Endothelial cell (in vitro differentiated cells): ENCODE data around the gene PRDX6. TPM values are rescaled to one million over a fixed set of nuclear protein-coding genes. Genes with fewer than 3 reads are reported as not detected.

Source experiments
- DNase-seq: peaks from one replicate; pipeline ENCODE4 v3.0.0; 2021; ENCODE audit warnings: low spot score
- H3K27ac Mint-ChIP-seq: one replicate; pipeline ENCODE4 v1.8.0; 2021; ENCODE audit warnings: mixed read lengths, inconsistent platforms; ENCODE audit not compliant: unreplicated experiment
- H3K27me3 Mint-ChIP-seq: one replicate; pipeline ENCODE4 v1.8.0; 2021; ENCODE audit warnings: mild to moderate bottlenecking, moderate library complexity, mixed read lengths, inconsistent platforms; ENCODE audit not compliant: unreplicated experiment
- H3K36me3 Mint-ChIP-seq: one replicate; pipeline ENCODE4 v1.8.0; 2021; ENCODE audit warnings: mild to moderate bottlenecking, low read depth, mixed read lengths, inconsistent platforms; ENCODE audit not compliant: unreplicated experiment
- H3K4me1 Mint-ChIP-seq: one replicate; pipeline ENCODE4 v1.8.0; 2021; ENCODE audit warnings: mild to moderate bottlenecking, mixed read lengths, inconsistent platforms; ENCODE audit not compliant: unreplicated experiment
- H3K4me3 Mint-ChIP-seq: one replicate; pipeline ENCODE4 v1.8.0; 2021; ENCODE audit warnings: mild to moderate bottlenecking, mixed read lengths, inconsistent platforms; ENCODE audit not compliant: unreplicated experiment
- H3K9me3 Mint-ChIP-seq: one replicate; pipeline ENCODE4 v1.8.0; 2021; ENCODE audit warnings: mixed read lengths, inconsistent platforms; ENCODE audit not compliant: unreplicated experiment
- CTCF ChIP-seq: fragments of 200-600 bp; sonication (generic); IDR thresholded peaks from one replicate; pipeline ENCODE4 v1.5.0; 2021; ENCODE audit warnings: antibody characterized with exemption; ENCODE audit not compliant: unreplicated experiment
- total RNA-seq: library from RNA; stranded (reverse); fragmentation: NEBNext Ultra II Directional; extraction: Animal tissue kit (Norgen Biotek cat#: 25700); gene quantifications from one replicate; pipeline ENCODE4 v1.2.1, GENCODE V29; 2021; ENCODE audit not compliant: unreplicated experiment

PRDX6 gene
- total RNA-seq, 1 donor from 2014 or later = 189 TPM

DNA sequence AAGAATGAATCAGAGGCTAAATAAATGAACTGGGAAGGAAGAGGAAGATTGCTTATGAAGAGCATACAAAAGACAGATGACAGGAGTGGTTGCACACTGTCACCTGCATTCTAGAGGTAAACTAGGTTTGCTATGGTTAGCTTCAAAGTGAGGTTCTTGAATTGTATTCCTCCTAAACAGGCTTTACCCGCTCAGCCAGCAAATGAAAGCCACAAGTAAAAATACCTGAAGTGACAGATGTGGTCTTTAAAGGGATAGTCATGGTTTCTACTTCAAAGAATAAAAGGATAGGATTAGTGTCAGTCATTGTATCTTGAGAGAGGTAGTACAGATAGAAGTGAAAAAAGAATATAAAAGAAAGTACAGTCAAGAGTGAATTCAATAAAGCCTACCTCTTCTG, 32.4 kb upstream of the PRDX6 start:
- H3K4me1 Mint-ChIP-seq = no peaks in the 10 kb centered on the region
- H3K27ac Mint-ChIP-seq = no peak overlapping the region

DNA sequence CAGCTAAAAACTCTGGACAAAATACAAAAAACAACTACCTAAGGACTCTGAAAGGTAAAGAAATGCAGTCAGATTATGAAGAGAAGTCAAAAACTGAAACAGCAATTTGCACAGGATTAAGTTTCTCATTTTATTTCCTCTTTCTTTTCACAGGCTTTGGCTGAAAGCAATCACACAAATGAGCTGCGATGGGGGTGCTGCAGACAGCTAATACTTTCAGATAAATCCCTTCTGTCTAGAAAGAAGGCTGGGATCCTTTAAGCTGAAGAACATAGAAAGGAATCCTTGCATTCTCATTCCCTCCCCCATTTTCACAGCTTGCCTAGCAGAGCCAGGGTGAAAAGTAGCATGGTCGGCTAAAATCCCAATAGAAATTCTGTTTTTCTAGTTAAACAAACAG, 32.0 kb upstream of the PRDX6 start:
- TF ChIP-seq CTCF = no peak
- no peak for DNase-seq
- Mint-ChIP-seq H3K27me3 (no peaks in the 10 kb centered on the region), H3K27ac (no peak overlapping the region), H3K4me3 (no peak overlapping the region), H3K9me3 (no peaks in the 10 kb centered on the region), H3K36me3 (peaks cover 18% of the 10 kb centered on the region), H3K4me1 (no peaks in the 10 kb centered on the region)

More for the DNA sequence above, 32.4 kb upstream of the PRDX6 start:
- DNase-seq = no peak
- Mint-ChIP-seq H3K36me3 (peaks cover 18% of the 10 kb centered on the region), H3K27me3 (no peaks in the 10 kb centered on the region), H3K4me3 (no peak overlapping the region), H3K9me3 (no peaks in the 10 kb centered on the region)
- no peak for TF ChIP-seq CTCF

DNA sequence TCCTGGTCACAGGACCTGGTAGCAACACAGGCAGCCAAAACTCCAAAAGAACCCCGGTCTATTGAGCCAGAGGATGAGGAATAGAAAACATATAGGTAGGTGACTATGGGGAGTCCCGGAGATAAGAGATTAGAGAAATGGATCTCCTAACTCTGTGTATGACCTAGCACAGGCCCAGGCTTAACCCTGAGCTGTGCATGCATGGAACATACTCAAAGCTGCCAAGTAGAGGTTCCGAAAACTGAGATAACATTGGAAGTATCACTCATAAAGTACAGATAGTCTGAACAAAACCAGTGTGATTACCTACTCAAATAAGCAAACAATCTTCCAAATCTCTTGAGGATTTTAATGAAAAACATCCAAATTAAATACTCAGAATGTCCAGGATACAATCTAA, 31.5 kb upstream of the PRDX6 start:
- no peaks in the 10 kb centered on the region for H3K4me1 Mint-ChIP-seq
- no peak for DNase-seq
- H3K27ac Mint-ChIP-seq = no peak overlapping the region
- TF ChIP-seq CTCF = no peak
- H3K27me3 Mint-ChIP-seq = no peaks in the 10 kb centered on the region
- no peak overlapping the region for H3K4me3 Mint-ChIP-seq
- no peaks in the 10 kb centered on the region for H3K9me3 Mint-ChIP-seq
- H3K36me3 Mint-ChIP-seq = peaks cover 18% of the 10 kb centered on the region

- Mint-ChIP-seq H3K27ac (no peak overlapping the region), H3K9me3 (no peaks in the 10 kb centered on the region), H3K4me3 (no peak overlapping the region), H3K27me3 (no peaks in the 10 kb centered on the region), H3K4me1 (no peaks in the 10 kb centered on the region), H3K36me3 (peaks cover 18% of the 10 kb centered on the region)
- no peak for TF ChIP-seq CTCF
- DNase-seq = no peak
Measured at GRCh38 chr1:173447224-173447623, 29.9 kb upstream of the PRDX6 start.

DNA sequence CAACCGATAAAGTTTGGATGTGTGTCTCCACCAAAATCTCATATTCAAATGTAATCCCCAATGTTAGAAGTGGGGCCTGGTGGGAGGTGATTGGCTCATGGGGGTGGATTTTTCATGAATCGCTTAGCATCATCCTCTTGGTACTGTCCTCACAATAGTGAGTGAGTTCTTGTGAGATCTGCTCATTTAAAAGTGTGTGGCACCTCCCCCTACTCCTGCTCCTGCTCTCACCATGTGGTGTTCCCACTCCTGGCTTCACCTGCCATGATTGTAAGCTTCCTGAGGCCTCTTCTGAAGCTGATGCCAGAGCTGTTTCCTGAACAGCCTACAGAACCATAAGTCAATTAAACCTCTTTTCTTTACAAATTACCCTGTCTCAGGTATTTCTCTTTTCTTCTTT, 28.2 kb upstream of the PRDX6 start:
- Mint-ChIP-seq H3K36me3 (peaks cover 18% of the 10 kb centered on the region), H3K27me3 (no peaks in the 10 kb centered on the region), H3K27ac (no peak overlapping the region), H3K9me3 (no peaks in the 10 kb centered on the region), H3K4me3 (no peak overlapping the region), H3K4me1 (no peaks in the 10 kb centered on the region)
- TF ChIP-seq CTCF = no peak
- DNase-seq = no peak
